GM08714 (cell line): Measurements from ENCODE around the gene CA11.
"Not testable (repeated sequence)": the region's sequence is repeated elsewhere in the genome, so short reads cannot be mapped to it uniquely, and the experiment has no call there.

Source experiments
- H3K4me3 ChIP-seq: fragments of 200-500 bp; sonication (Bioruptor generic); 2 replicates; pipeline ENCODE4 v1.5.1; 2014; ENCODE audit warnings: mild to moderate bottlenecking, low read length, inconsistent platforms
- ZNF274 ChIP-seq: IDR thresholded peaks from 2 replicates; pipeline ENCODE4 v1.6.1; 2012; ENCODE audit warnings: mild to moderate bottlenecking, low read depth, low read length

CA11 gene

GRCh38 chr19:48646001-48646721 lies at the start of gene CA11:
Gene CA11 (minus strand): TSS chr19:48646187. CDS start chr19:48645632, 555 bp downstream.
- peak within 1 kb of the TSS; percentile 44; the same call in 1 of the 2 replicates for H3K4me3 ChIP-seq
- no peak for TF ChIP-seq ZNF274

- H3K4me3 ChIP-seq = not testable (repeated sequence)
These were observed 47.6 kb upstream of the CA11 start for GRCh38 chr19:48693629-48694028.

GRCh38 chr19:48689449-48689848 lies 43.5 kb upstream of the CA11 start:
- TF ChIP-seq ZNF274 = no peak
- H3K4me3 ChIP-seq = no peak overlapping the region

- TF ChIP-seq ZNF274 = no peak
These were observed 41.8 kb upstream of the CA11 start for GRCh38 chr19:48687776-48688175.

GRCh38 chr19:48686637-48687036 lies 40.6 kb upstream of the CA11 start:
- not testable (repeated sequence) for H3K4me3 ChIP-seq

More at GRCh38 chr19:48687776-48688175, 41.8 kb upstream of the CA11 start:
- no peak overlapping the region for H3K4me3 ChIP-seq

GRCh38 chr19:48686088-48686487 lies 40.1 kb upstream of the CA11 start:
- no peak for TF ChIP-seq ZNF274
- no peak overlapping the region for H3K4me3 ChIP-seq

GRCh38 chr19:48685583-48685982 lies 39.6 kb upstream of the CA11 start:
- TF ChIP-seq ZNF274 = no peak
- H3K4me3 ChIP-seq = no peak overlapping the region

- TF ChIP-seq ZNF274 = no peak
- H3K4me3 ChIP-seq = no peak overlapping the region
These were observed 37.4 kb upstream of the CA11 start for GRCh38 chr19:48683349-48683748.

- TF ChIP-seq ZNF274 = no peak
- H3K4me3 ChIP-seq = no peak overlapping the region
These were observed 35.1 kb upstream of the CA11 start for GRCh38 chr19:48681127-48681470.

- no peak overlapping the region for H3K4me3 ChIP-seq
- no peak for TF ChIP-seq ZNF274
These were observed 34.6 kb upstream of the CA11 start for GRCh38 chr19:48680436-48681126.

GRCh38 chr19:48680006-48680405 lies 34.0 kb upstream of the CA11 start:
- H3K4me3 ChIP-seq = not testable (repeated sequence)

- H3K4me3 ChIP-seq = no peak overlapping the region
- no peak for TF ChIP-seq ZNF274
These were observed 32.2 kb upstream of the CA11 start for GRCh38 chr19:48678201-48678600.

GRCh38 chr19:48676887-48677286 lies 30.9 kb upstream of the CA11 start:
- TF ChIP-seq ZNF274 = no peak
- no peak overlapping the region for H3K4me3 ChIP-seq

- TF ChIP-seq ZNF274 = no peak
- H3K4me3 ChIP-seq = no peak overlapping the region
These were observed 30.5 kb upstream of the CA11 start for GRCh38 chr19:48676487-48676886.

- H3K4me3 ChIP-seq = no peak overlapping the region
- TF ChIP-seq ZNF274 = no peak
These were observed 29.2 kb upstream of the CA11 start for GRCh38 chr19:48674921-48675824.
